ENCODE data around the gene MRPL52.

GRCh38 chr14:22845821-22846625, 16.3 kb downstream of the MRPL52 start:
- TF ChIP-seq CTCF (IDR thresholded peaks at IDR 0.05) (no peak), POLR2A (IDR thresholded peaks at IDR 0.05) (no peak)

Measured in adrenal gland (tissue), 5 donors.